ENCODE data around the gene SHISA6.

SHISA6 gene

GRCh38 chr17:11282586-11282985 is 41.6 kb downstream of the SHISA6 start:
- Histone ChIP-seq H3K27me3 (no peaks in the 10 kb centered on the region), H3K4me3 (ENCODE audit: low read depth in 1 of 2, low read length in 1 of 2) (no peak overlapping the region), H3K9me3 (no peaks in the 10 kb centered on the region), H3K4me1 (ENCODE audit: control insufficient read depth in 1 of 2, insufficient read depth in 1 of 2, low read depth in 1 of 2, low read length in 1 of 2) (no peaks in the 10 kb centered on the region), H3K36me3 (no peaks in the 10 kb centered on the region), H3K27ac (no peak overlapping the region)
- TF ChIP-seq, protein P1, sequence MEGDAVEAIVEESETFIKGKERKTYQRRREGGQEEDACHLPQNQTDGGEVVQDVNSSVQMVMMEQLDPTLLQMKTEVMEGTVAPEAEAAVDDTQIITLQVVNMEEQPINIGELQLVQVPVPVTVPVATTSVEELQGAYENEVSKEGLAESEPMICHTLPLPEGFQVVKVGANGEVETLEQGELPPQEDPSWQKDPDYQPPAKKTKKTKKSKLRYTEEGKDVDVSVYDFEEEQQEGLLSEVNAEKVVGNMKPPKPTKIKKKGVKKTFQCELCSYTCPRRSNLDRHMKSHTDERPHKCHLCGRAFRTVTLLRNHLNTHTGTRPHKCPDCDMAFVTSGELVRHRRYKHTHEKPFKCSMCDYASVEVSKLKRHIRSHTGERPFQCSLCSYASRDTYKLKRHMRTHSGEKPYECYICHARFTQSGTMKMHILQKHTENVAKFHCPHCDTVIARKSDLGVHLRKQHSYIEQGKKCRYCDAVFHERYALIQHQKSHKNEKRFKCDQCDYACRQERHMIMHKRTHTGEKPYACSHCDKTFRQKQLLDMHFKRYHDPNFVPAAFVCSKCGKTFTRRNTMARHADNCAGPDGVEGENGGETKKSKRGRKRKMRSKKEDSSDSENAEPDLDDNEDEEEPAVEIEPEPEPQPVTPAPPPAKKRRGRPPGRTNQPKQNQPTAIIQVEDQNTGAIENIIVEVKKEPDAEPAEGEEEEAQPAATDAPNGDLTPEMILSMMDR (IDR thresholded peaks at IDR 0.05): no peak

DNA sequence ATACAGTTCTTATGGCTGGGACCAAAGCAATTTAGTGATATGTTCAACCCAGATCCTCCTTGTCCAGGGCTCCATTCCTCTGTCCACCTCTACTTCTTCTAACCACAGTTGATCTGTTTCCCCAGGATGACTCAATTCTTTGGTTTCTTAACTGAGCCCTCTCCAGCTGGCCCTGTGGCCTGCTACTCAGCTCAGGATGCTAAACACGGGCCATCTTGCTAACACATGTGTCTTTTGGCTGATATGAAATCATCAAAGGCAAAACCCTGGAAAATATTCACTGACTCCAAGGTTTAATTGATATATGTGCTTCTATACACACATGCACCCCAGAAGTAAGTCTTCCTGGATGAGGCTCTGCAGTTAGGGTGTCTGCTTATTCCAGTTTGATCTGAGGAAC is 43.8 kb downstream of the SHISA6 start:
- TF ChIP-seq, protein P1 (IDR thresholded peaks at IDR 0.05): no peak
- H3K9me3 ChIP-seq: no peaks in the 10 kb centered on the region

GRCh38 chr17:11285946-11286345 is 44.9 kb downstream of the SHISA6 start:
- Histone ChIP-seq H3K4me1 (ENCODE audit: control insufficient read depth in 1 of 2, insufficient read depth in 1 of 2, low read depth in 1 of 2, low read length in 1 of 2) (no peaks in the 10 kb centered on the region), H3K9me3 (no peaks in the 10 kb centered on the region), H3K27me3 (no peaks in the 10 kb centered on the region), H3K27ac (no peak overlapping the region), H3K4me3 (ENCODE audit: low read depth in 1 of 2, low read length in 1 of 2) (no peak overlapping the region), H3K36me3 (no peaks in the 10 kb centered on the region)
- TF ChIP-seq, protein P1 (IDR thresholded peaks at IDR 0.05): no peak

More for the DNA sequence above, 43.8 kb downstream of the SHISA6 start:
- Histone ChIP-seq H3K36me3 (no peaks in the 10 kb centered on the region), H3K27me3 (no peaks in the 10 kb centered on the region), H3K4me3 (ENCODE audit: low read depth in 1 of 2, low read length in 1 of 2) (no peak overlapping the region), H3K4me1 (ENCODE audit: control insufficient read depth in 1 of 2, insufficient read depth in 1 of 2, low read depth in 1 of 2, low read length in 1 of 2) (no peaks in the 10 kb centered on the region), H3K27ac (no peak overlapping the region)

DNA sequence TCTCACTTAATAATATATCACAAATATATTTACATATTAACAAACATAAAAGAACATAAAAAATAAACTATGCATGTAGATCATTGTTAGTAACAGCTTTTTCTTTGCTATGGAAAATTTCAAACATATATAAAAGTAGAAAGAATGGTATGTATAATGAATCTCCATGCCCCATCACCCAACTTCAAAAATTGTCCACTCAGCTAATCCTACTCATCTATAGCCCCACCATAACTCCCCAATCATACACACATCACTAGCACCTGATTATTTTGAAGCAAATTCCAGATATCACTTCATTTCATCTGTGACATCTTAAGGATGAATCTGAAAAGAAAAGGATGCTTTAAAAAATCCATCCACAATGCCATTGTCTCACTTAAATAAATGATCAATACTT is 46.8 kb downstream of the SHISA6 start:
- TF ChIP-seq, protein P1 (IDR thresholded peaks at IDR 0.05): no peak
- no peaks in the 10 kb centered on the region for H3K4me1 ChIP-seq (ENCODE audit: control insufficient read depth in 1 of 2, insufficient read depth in 1 of 2, low read depth in 1 of 2, low read length in 1 of 2)
- no peaks in the 10 kb centered on the region for H3K27me3 ChIP-seq
- no peaks in the 10 kb centered on the region for H3K36me3 ChIP-seq
- no peak overlapping the region for H3K27ac ChIP-seq
- H3K9me3 ChIP-seq: no peaks in the 10 kb centered on the region
- no peak overlapping the region for H3K4me3 ChIP-seq (ENCODE audit: low read depth in 1 of 2, low read length in 1 of 2)

DNA sequence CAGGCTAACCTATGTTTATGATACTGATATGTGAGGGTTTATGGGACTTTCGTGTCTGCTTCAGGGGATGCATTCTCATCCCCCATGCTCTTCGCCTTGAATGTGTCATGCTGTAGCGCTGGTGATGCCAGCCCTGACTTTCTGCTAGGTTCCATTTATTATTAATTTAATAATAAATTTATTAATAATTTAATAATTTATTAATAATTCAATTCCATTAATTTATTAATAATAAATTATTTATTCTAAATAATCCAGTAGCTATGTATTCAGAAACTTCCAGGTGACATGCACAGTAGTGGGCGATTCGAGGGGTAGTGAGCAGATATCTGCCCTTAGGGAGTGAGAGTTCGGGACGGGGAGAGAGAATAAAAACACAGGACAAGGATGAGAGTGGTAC is 49.8 kb downstream of the SHISA6 start:
- no peaks in the 10 kb centered on the region for H3K36me3 ChIP-seq
- H3K4me1 ChIP-seq (ENCODE audit: control insufficient read depth in 1 of 2, insufficient read depth in 1 of 2, low read depth in 1 of 2, low read length in 1 of 2): no peaks in the 10 kb centered on the region
- no peak overlapping the region for H3K4me3 ChIP-seq (ENCODE audit: low read depth in 1 of 2, low read length in 1 of 2)
- TF ChIP-seq, protein P1 (IDR thresholded peaks at IDR 0.05): no peak
- no peaks in the 10 kb centered on the region for H3K27me3 ChIP-seq
- no peak overlapping the region for H3K27ac ChIP-seq
- H3K9me3 ChIP-seq: no peaks in the 10 kb centered on the region

DNA sequence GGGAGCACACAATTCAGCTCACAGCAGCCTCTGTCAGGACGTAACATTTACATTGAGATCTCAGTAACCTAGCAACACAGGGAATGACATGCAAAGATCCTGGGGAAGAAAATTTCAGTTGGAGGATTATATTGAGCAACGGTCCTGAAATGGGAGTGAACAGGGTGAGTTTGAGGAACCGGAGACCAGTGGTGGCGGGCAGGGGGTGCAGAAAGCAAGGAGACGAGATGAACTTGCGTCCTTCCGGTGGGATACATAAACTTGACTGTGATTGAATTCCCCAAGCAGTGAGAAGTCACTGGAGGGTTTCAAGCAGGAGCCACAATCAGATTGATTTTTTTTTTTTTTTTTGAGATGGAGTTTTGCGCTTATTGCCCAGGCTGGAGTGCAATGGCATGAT is 51.5 kb downstream of the SHISA6 start:
- Histone ChIP-seq H3K9me3 (no peaks in the 10 kb centered on the region), H3K27me3 (no peaks in the 10 kb centered on the region), H3K27ac (no peak overlapping the region), H3K4me3 (ENCODE audit: low read depth in 1 of 2, low read length in 1 of 2) (no peak overlapping the region), H3K36me3 (no peaks in the 10 kb centered on the region), H3K4me1 (ENCODE audit: control insufficient read depth in 1 of 2, insufficient read depth in 1 of 2, low read depth in 1 of 2, low read length in 1 of 2) (no peaks in the 10 kb centered on the region)
- TF ChIP-seq, protein P1 (IDR thresholded peaks at IDR 0.05): no peak

Measured in neutrophil (primary cell).